Aorta (tissue), 5 donors: ENCODE results near the gene ZNF565. TPM values are rescaled to one million over a fixed set of nuclear protein-coding genes. Genes with fewer than 3 reads are reported as not detected.
"Not testable (repeated sequence)": the region's sequence is repeated elsewhere in the genome, so short reads cannot be mapped to it uniquely, and the experiment has no call there.

ENCODE experiments used
- ATAC-seq: fragments of 200-7000 bp; cut with Tn5 transposase; one replicate; pipeline ENCODE4 v1.9.1; 2022; ENCODE audit warnings: moderate library complexity; ENCODE audit not compliant: low FRiP score
- DNase-seq, 2 donors: peaks; one replicate each; pipeline ENCODE4 v3.0.0-alpha.2; 2020
- H3K27ac ChIP-seq, 2 donors: one replicate each; pipeline ENCODE4 v1.5.1; 2013; ENCODE audit warnings: low read length in 2 of 2, mild to moderate bottlenecking in 2 of 2, moderate library complexity in 2 of 2, control low read depth in 1 of 2, inconsistent platforms in 1 of 2, low read depth in 1 of 2
- H3K27me3 ChIP-seq, 2 donors: one replicate each; pipeline ENCODE4 v1.6.1; 2013; ENCODE audit warnings: control low read depth in 1 of 2, low read length in 1 of 2, mild to moderate bottlenecking in 1 of 2, moderate library complexity in 1 of 2; ENCODE audit not compliant: insufficient read depth in 2 of 2, control insufficient read depth in 1 of 2
- H3K36me3 ChIP-seq, 2 donors: one replicate each; pipeline ENCODE4 v1.6.1; 2013; ENCODE audit warnings: control low read depth in 1 of 2, low read length in 1 of 2, mild to moderate bottlenecking in 1 of 2; ENCODE audit not compliant: insufficient read depth in 2 of 2, control insufficient read depth in 1 of 2
- H3K4me1 ChIP-seq, 2 donors: one replicate each; pipeline ENCODE4 v1.6.1; 2013; ENCODE audit warnings: low read length in 2 of 2, control low read depth in 1 of 2, mild to moderate bottlenecking in 1 of 2, moderate library complexity in 1 of 2; ENCODE audit not compliant: insufficient read depth in 2 of 2, control insufficient read depth in 1 of 2
- H3K4me3 ChIP-seq, 2 donors: one replicate each; pipeline ENCODE4 v1.5.1; 2013; ENCODE audit warnings: low read length in 2 of 2, control low read depth in 1 of 2, mild to moderate bottlenecking in 1 of 2
- H3K9me3 ChIP-seq: one replicate; pipeline ENCODE4 v1.6.1; 2013; ENCODE audit warnings: mild to moderate bottlenecking, low read length; ENCODE audit not compliant: control insufficient read depth
- WGBS, 2 donors: extraction: QIAGEN DNeasy Blood & Tissue Kit; methylation state at CpG; one replicate each; pipeline ENCODE4 v1.1.7; 2013; 5-methylcytosine and 5-hydroxymethylcytosine counted together
- intact Hi-C, 2 donors: fragments of 100-400 bp; cut with DNase I; formaldehyde crosslinking; loops; one replicate each; pipeline versions ENCODE4 v1.14.2 to v1.15.0; 2022
- polyA plus RNA-seq, 2 donors: library from polyadenylated mRNA; stranded (reverse); fragments of 200-250 nt; gene quantifications; one replicate each; pipeline ENCODE4 v1.2.3, GENCODE V29; 2013
- total RNA-seq, 2 donors: library from RNA; stranded (reverse); fragmentation: NEBNext Ultra II Directional; extraction: Animal tissue kit (Norgen Biotek cat#: 25700); gene quantifications; one replicate each; pipeline ENCODE4 v1.2.1, GENCODE V29; 2021
- donor health status: healthy with polysubstance abuse.
- donor health status: Bipolar disorder and iron deficiency.
- donor health status: DM: no; HTN: no; CAD: no.
- donor health status: DM: no; HTN: no; CAD: no.
- donor health status: DM: yes; HTN: yes; CAD: no.

ZNF565 gene
- total and polyA plus RNA-seq, 4 donors, result 1.6 to 8.0 (median 5.0) TPM

GRCh38 chr19:36140304-36141038, 74.0 kb downstream of the ZNF565 start:
- Histone ChIP-seq H3K4me3 (peak overlapping the region; percentile 76 to 91), H3K36me3 (peaks cover 0 to 8% of the 10 kb centered on the region in 2 donors), H3K9me3 (no peaks in the 10 kb centered on the region), H3K27ac (peak overlapping the region; percentile 30 to 97), H3K27me3 (no peaks in the 10 kb centered on the region), H3K4me1 (no peaks in the 10 kb centered on the region)
- WGBS, 2 donors, result 0 to 1% methylated on average over 30 to 31 of the region's 31 CpGs
- peak; percentile 37 for ATAC-seq
- intact Hi-C loops, result loop anchor here in 1 of 2 donors (1.0 to 10.0 kb wide), 2 partner anchors 11 to 396 kb away; partner anchors contain the start of genes IGFLR1, LIN37, PSENEN and U2AF1L4
- DNase-seq, result peak; percentile 71 to 84

- 0% methylated on average over 69 to 75 of the region's 75 CpGs for WGBS, 2 donors
- Histone ChIP-seq H3K4me1 (no peaks in the 10 kb centered on the region), H3K9me3 (no peaks in the 10 kb centered on the region), H3K27ac (peak within 1 kb of the TSS; percentile 30 to 97), H3K4me3 (peak within 1 kb of the TSS; percentile 76 to 91), H3K27me3 (no peaks in the 10 kb centered on the region), H3K36me3 (peaks cover 0 to 8% of the 10 kb centered on the region in 2 donors)
- ATAC-seq, result peak; percentile 97
- intact Hi-C loops, result loop anchor here in 1 of 2 donors (1.0 to 10.0 kb wide), 2 partner anchors 12 to 395 kb away; partner anchors contain the start of genes IGFLR1, LIN37, PSENEN and U2AF1L4
- peak; percentile 99 for DNase-seq
These were observed 74.8 kb downstream of the ZNF565 start, which contains the start of gene CAPNS1 for GRCh38 chr19:36139473-36140303. CAPNS1 (plus strand) TSS chr19:36140066; CDS start chr19:36141012, 946 bp downstream.

- 18 to 23% methylated on average over 7 of the region's 7 CpGs for WGBS, 2 donors
- Histone ChIP-seq H3K9me3 (no peaks in the 10 kb centered on the region), H3K4me1 (no peaks in the 10 kb centered on the region), H3K4me3 (peak overlapping the region in 1 of 2 donors; percentile 38), H3K36me3 (peaks cover 0 to 8% of the 10 kb centered on the region in 2 donors), H3K27ac (peak overlapping the region in 1 of 2 donors; percentile 83), H3K27me3 (no peaks in the 10 kb centered on the region)
- no peak for DNase-seq
- intact Hi-C loops, result no loop called here
- ATAC-seq, result no peak
These were observed 75.4 kb downstream of the ZNF565 start for GRCh38 chr19:36139120-36139472.

GRCh38 chr19:36136964-36137686, 77.3 kb downstream of the ZNF565 start:
- H3K27ac ChIP-seq, result peak overlapping the region in 1 of 2 donors; percentile 95
- no peaks in the 10 kb centered on the region for H3K36me3 ChIP-seq
- intact Hi-C loops, result no loop called here
- H3K9me3 ChIP-seq, result no peaks in the 10 kb centered on the region
- ATAC-seq, result peak; percentile 47
- peak; percentile 81 to 83 for DNase-seq
- no peaks in the 10 kb centered on the region for H3K27me3 ChIP-seq
- H3K4me3 ChIP-seq, result no peak overlapping the region
- H3K4me1 ChIP-seq, result no peaks in the 10 kb centered on the region
- WGBS, 2 donors, result 41 to 43% methylated on average over 12 of the region's 12 CpGs

- 94 to 95% methylated on average over 4 of the region's 4 CpGs for whole genome bisulfite sequencing, 2 donors
- H3K4me1 ChIP-seq, H3K27me3 ChIP-seq, H3K36me3 ChIP-seq, intact Hi-C loops, H3K4me3 ChIP-seq, DNase-seq, H3K27ac ChIP-seq, H3K9me3 ChIP-seq, ATAC-seq: not testable (repeated sequence)
These were observed 79.6 kb downstream of the ZNF565 start for GRCh38 chr19:36134867-36135266.

Other genes with a start within 250 kb of the ZNF565 start
- gene SDHAF1, start 219.5 kb downstream of the ZNF565 start, total RNA-seq, result 10 to 100 TPM; 11.6 to 16.6 TPM
- 10 to 100 TPM; 11.1 to 26.1 TPM for gene SDHAF1, start 219.5 kb downstream of the ZNF565 start, polyA plus RNA-seq
- 1 to 10 TPM; 1.0 to 1.4 TPM for gene SYNE4, start 205.9 kb downstream of the ZNF565 start, total RNA-seq
- 1 to 10 TPM in 1 of 2 donors, not detected in 1; 2.3 TPM for gene SYNE4, start 205.9 kb downstream of the ZNF565 start, polyA plus RNA-seq
- 10 to 100 TPM; 14.0 to 15.3 TPM for gene ALKBH6, start 200.5 kb downstream of the ZNF565 start, total RNA-seq
- gene ALKBH6, start 200.5 kb downstream of the ZNF565 start, polyA plus RNA-seq, result 10 to 100 TPM; 10.3 to 25.6 TPM
- gene CLIP3, start 181.8 kb downstream of the ZNF565 start, total RNA-seq, result 10 to 100 TPM; 35.1 to 37.1 TPM
- 10 to 100 TPM in 1 of 2 donors, 1 to 10 TPM in 1; 8.9 to 22.2 TPM for gene CLIP3, start 181.8 kb downstream of the ZNF565 start, polyA plus RNA-seq
- gene THAP8, start 160.4 kb downstream of the ZNF565 start, total RNA-seq, result 1 to 10 TPM; 1.8 to 4.1 TPM
- gene THAP8, start 160.4 kb downstream of the ZNF565 start, polyA plus RNA-seq, result 1 to 10 TPM; 2.9 to 3.6 TPM
- gene WDR62, start 159.8 kb downstream of the ZNF565 start, total RNA-seq, result 1 to 10 TPM in 1 of 2 donors, under 1 TPM in 1; 0.45 to 1.3 TPM
- under 1 TPM; 0.25 to 0.26 TPM for gene WDR62, start 159.8 kb downstream of the ZNF565 start, polyA plus RNA-seq
- gene OVOL3, start 103.5 kb downstream of the ZNF565 start, total RNA-seq, result not detected
- gene OVOL3, start 103.5 kb downstream of the ZNF565 start, polyA plus RNA-seq, result not detected
- gene POLR2I, start 99.8 kb downstream of the ZNF565 start, total RNA-seq, result 10 to 100 TPM; 33.7 to 48.1 TPM
- gene POLR2I, start 99.8 kb downstream of the ZNF565 start, polyA plus RNA-seq, result 10 to 100 TPM; 56.7 to 96.0 TPM
- 100 to 1,000 TPM; 121 to 123 TPM for gene TBCB, start 99.2 kb downstream of the ZNF565 start, total RNA-seq
- gene TBCB, start 99.2 kb downstream of the ZNF565 start, polyA plus RNA-seq, result 100 to 1,000 TPM; 131 to 220 TPM
- 100 to 1,000 TPM; 521 to 538 TPM for gene CAPNS1, start 74.6 kb downstream of the ZNF565 start, total RNA-seq
- 100 to 1,000 TPM; 488 to 543 TPM for gene CAPNS1, start 74.6 kb downstream of the ZNF565 start, polyA plus RNA-seq
- 100 to 1,000 TPM; 127 to 172 TPM for gene COX7A1, start 62.2 kb downstream of the ZNF565 start, total RNA-seq
- gene COX7A1, start 62.2 kb downstream of the ZNF565 start, polyA plus RNA-seq, result 100 to 1,000 TPM; 191 to 244 TPM
- gene ZNF146, start 441 bp upstream of the ZNF565 start, total RNA-seq, result 10 to 100 TPM; 44.3 to 44.8 TPM
- 10 to 100 TPM; 26.7 to 40.1 TPM for gene ZNF146, start 441 bp upstream of the ZNF565 start, polyA plus RNA-seq
- 10 to 100 TPM in 1 of 2 donors, 1 to 10 TPM in 1; 4.4 to 11.5 TPM for gene ZFP14, start 164.5 kb upstream of the ZNF565 start, total RNA-seq
- 1 to 10 TPM; 2.0 to 2.9 TPM for gene ZFP14, start 164.5 kb upstream of the ZNF565 start, polyA plus RNA-seq
- 1 to 10 TPM; 4.8 to 8.3 TPM for gene ZFP82, start 204.0 kb upstream of the ZNF565 start, total RNA-seq
- gene ZFP82, start 204.0 kb upstream of the ZNF565 start, polyA plus RNA-seq, result 1 to 10 TPM; 2.0 to 4.9 TPM